ENCODE results near the gene ACO2. TPM values are rescaled to one million over a fixed set of nuclear protein-coding genes. Genes with fewer than 3 reads are reported as not detected.

Gene ACO2
- total and polyA plus RNA-seq, 2 of the 4 experiments (the other 2 are of a cell fraction), result 71.3 to 72.9 TPM

- Histone ChIP-seq H3K79me1 (ENCODE audit: low read depth in 1 of 2, low read length in 2 of 2) (no peaks in the 10 kb centered on the region), H3K23ac (ENCODE audit: low read depth, low read length) (no peak overlapping the region), H2AK5ac (ENCODE audit: low read depth, low read length) (no peak overlapping the region), H3K56ac (ENCODE audit: extremely low read depth, insufficient read depth, low read length) (no peak overlapping the region), H3K27me3 (ENCODE audit: control insufficient read depth, insufficient read depth, low read length) (no peaks in the 10 kb centered on the region), H3K4me2 (ENCODE audit: low read depth, low read length) (no peak overlapping the region), H2BK20ac (ENCODE audit: low read depth, low read length) (no peak overlapping the region), H3K4ac (ENCODE audit: low read depth, low read length) (no peak overlapping the region), H3K4me1 (ENCODE audit: control insufficient read depth, insufficient read depth, low read length) (peaks cover 8% of the 10 kb centered on the region), H4K20me1 (ENCODE audit: insufficient read depth, low read length) (no peaks in the 10 kb centered on the region), H4K5ac (ENCODE audit: low read depth, low read length) (no peak overlapping the region), H3K14ac (replicated peaks; ENCODE audit: low read depth, low read length) (no peak overlapping the region), H2BK15ac (ENCODE audit: low read depth, low read length) (no peak overlapping the region), H3K36me3 (ENCODE audit: control insufficient read depth, insufficient read depth, low read length) (no peaks in the 10 kb centered on the region), H4K91ac (ENCODE audit: insufficient read depth, low read depth, low read length) (no peak overlapping the region), H3K9me1 (ENCODE audit: insufficient read depth, low read length) (peaks cover 7% of the 10 kb centered on the region), H4K8ac (ENCODE audit: low read depth in 2 of 2, low read length in 2 of 2) (no peak overlapping the region), H3K9ac (ENCODE audit: low read depth, low read length) (no peak overlapping the region), H2BK5ac (ENCODE audit: low read depth, low read length, poor library complexity, severe bottlenecking) (no peak overlapping the region), H2AK9ac (replicated peaks; ENCODE audit: low read depth, low read length, poor library complexity) (no peak overlapping the region), H3K27ac (ENCODE audit: insufficient read depth, low read length) (no peak overlapping the region), H3K9me3 (ENCODE audit: control insufficient read depth, insufficient read depth, low read length) (no peaks in the 10 kb centered on the region), H2AFZ (replicated peaks; ENCODE audit: low read length, poor library complexity) (no peak overlapping the region), H3K18ac (ENCODE audit: low read depth, low read length) (no peak overlapping the region), H2BK120ac (ENCODE audit: low read depth, low read length) (no peak overlapping the region), H3K4me3 (ENCODE audit: insufficient read depth, low read depth, low read length) (no peak overlapping the region)
- POLR2A ChIA-PET (ENCODE audit: unreplicated experiment), result no interaction called here
- WGBS, 2 experiments (ENCODE audit: extremely low coverage in 2 of 2, insufficient read length in 1 of 2), result no CpG with 5 or more reads among the region's 12 CpGs
- dilution Hi-C loops (cut with HindIII; ENCODE audit: low sequenced_read_pairs, unreplicated experiment), result no loop called here
- CTCF ChIA-PET, result interaction anchor here (0.7 kb wide), 1 partner anchor 515 kb away, joined by 4 read pairs; no protein-coding TSS in a partner anchor
- intact Hi-C loops (cut with micrococcal nuclease), result no loop called here
- DNase-seq (no peak), ATAC-seq (ENCODE audit: low read depth) (no peak)
- no peak for TF ChIP-seq CTCF (conservative IDR thresholded peaks at IDR 0.05; ENCODE audit: low read depth, low read length)
- TF ChIP-seq MAFK (IDR thresholded peaks at IDR 0.05; ENCODE audit: low read depth, low read length), result no peak
- no peak for TF ChIP-seq FOS (IDR thresholded peaks at IDR 0.05; ENCODE audit: low read depth, low read length)
- no peak for TF ChIP-seq MXI1 (IDR thresholded peaks at IDR 0.05; ENCODE audit: borderline replicate concordance, low read depth, low read length)
- no peak for TF ChIP-seq USF2 (IDR thresholded peaks at IDR 0.05; ENCODE audit: low read depth, low read length)
- no peak for TF ChIP-seq ELK1 (IDR thresholded peaks at IDR 0.05; ENCODE audit: borderline replicate concordance, low read depth, low read length)
- in situ Hi-C loops (cut with MboI; ENCODE audit: low sequenced_read_pairs), result no loop called here
- BruUV-seq (replicated peaks), result no TSS peak
Measured at GRCh38 chr22:41550952-41551491, 82.1 kb downstream of the ACO2 start.
